ENCODE results near the gene COBLL1.

DNA sequence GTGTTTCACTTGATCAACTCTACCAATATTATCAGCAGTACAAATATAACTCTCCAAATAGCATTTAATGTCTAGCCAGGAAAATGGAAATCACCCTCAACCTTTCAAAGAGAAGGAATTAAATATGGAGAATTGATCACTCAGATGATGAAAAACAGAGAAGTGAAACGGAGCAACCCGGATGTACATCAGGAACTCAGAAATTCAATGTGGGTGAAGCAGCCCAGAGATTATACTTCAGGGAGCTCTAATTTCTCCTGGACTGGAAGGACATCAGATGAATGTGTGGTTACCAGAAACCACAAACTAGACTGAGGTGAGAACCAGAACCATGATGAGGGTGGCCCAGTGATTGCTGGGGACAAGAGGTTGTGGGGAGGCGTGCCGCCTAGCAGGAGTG, 35.5 kb upstream of the COBLL1 start:
- TF ChIP-seq CTCF (IDR thresholded peaks at IDR 0.05) = no peak
- no peak for TF ChIP-seq POLR2A (IDR thresholded peaks at IDR 0.05)
